HCT116 (cell line): Measurements from ENCODE around the gene CRHR1. TPM values are rescaled to one million over a fixed set of nuclear protein-coding genes. Genes with fewer than 3 reads are reported as not detected.

Experiments used
- ATAC-seq: fragments of 200-7000 bp; cut with Tn5 transposase; 2 replicates; pipeline ENCODE4 v1.9.1; 2020; ENCODE audit warnings: mild to moderate bottlenecking, moderate library complexity
- BruUV-seq: library from RNA; stranded (reverse); fragments of 400-500 nt; replicated peaks from 2 replicates; lab custom pipeline; 2021; lab: Mats Ljungman, UMichigan
- CTCF ChIA-PET: fragments of 300-600 bp; sonication (Branson Sonifier 250); formaldehyde crosslinking; loops from one replicate; lab custom pipeline; 2021; ENCODE audit warnings: antibody characterized with exemption; lab: Charles Lee
- POLR2A ChIA-PET: fragments of 300-600, 350-600 bp; sonication (Branson Sonifier 250); formaldehyde crosslinking; loops from one replicate; lab custom pipeline; 2021; ENCODE audit warnings: antibody characterized with exemption; lab: Charles Lee
- RAD21 ChIA-PET, 2 experiments: fragments of 300-600 bp; sonication (Branson Sonifier 250); formaldehyde crosslinking; loops; one replicate each; lab custom pipeline; 2023; ENCODE audit warnings: low total read pairs in 2 of 2; ENCODE audit not compliant: uncharacterized antibody in 2 of 2, unreplicated experiment in 2 of 2, low non-redundant PET in 1 of 2; lab: Charles Lee
- DNase-seq: peaks from one replicate; pipeline ENCODE4 v3.0.0-alpha.2; 2010; ENCODE audit warnings: low read depth, low spot score
- H2AFZ ChIP-seq: fragments of 200-600 bp; shearing (Covaris generic), sonication (generic); 2 replicates; pipeline ENCODE4 v1.6.1; 2017; ENCODE audit warnings: low read depth, mixed run types, mixed read lengths, antibody characterized with exemption, low read length; ENCODE audit not compliant: poor library complexity, severe bottlenecking
- H3K27ac ChIP-seq: 2 replicates; pipeline ENCODE4 v1.5.1; 2012; ENCODE audit warnings: low read depth, low read length
- H3K27me3 ChIP-seq: fragments of 200-600 bp; sonication (generic); 2 replicates; pipeline ENCODE4 v1.6.1; 2016; ENCODE audit warnings: mixed run types, low read length, mixed read lengths; ENCODE audit not compliant: insufficient read depth
- H3K36me3 ChIP-seq, 2 experiments: fragments of 200-500 bp in 1 of 2; fragments of 200-600 bp in 1 of 2; sonication (Bioruptor generic) in 1 of 2; sonication (generic) in 1 of 2; 2 replicates each; pipeline versions ENCODE4 v1.5.1 to v1.6.1; 2014 to 2016; ENCODE audit warnings: low read length in 2 of 2, inconsistent platforms in 1 of 2, mixed read lengths in 1 of 2, mixed run types in 1 of 2; ENCODE audit not compliant: insufficient read depth in 2 of 2, control insufficient read depth in 1 of 2
- H3K4me1 ChIP-seq, 2 experiments: fragments of 200-600 bp in 1 of 2; sonication (generic) in 1 of 2; 2 replicates each; pipeline versions ENCODE4 v1.5.1 to v1.6.1; 2012 to 2017; ENCODE audit warnings: low read length in 2 of 2, inconsistent platforms in 1 of 2, mild to moderate bottlenecking in 1 of 2, mixed read lengths in 1 of 2, mixed run types in 1 of 2, moderate library complexity in 1 of 2; ENCODE audit not compliant: insufficient read depth in 2 of 2, control insufficient read depth in 1 of 2
- H3K4me2 ChIP-seq: fragments of 200-600 bp; sonication (generic); 2 replicates; pipeline ENCODE4 v1.6.1; 2017; ENCODE audit warnings: mixed run types, low read length, mixed read lengths
- H3K4me3 ChIP-seq, 2 experiments: fragments of 200-600 bp in 1 of 2; sonication (generic) in 1 of 2; replicated peaks in 1 of 2; 2 replicates each; pipeline ENCODE4 v1.5.1; 2011 to 2016; ENCODE audit warnings: low read length in 2 of 2, control low read depth in 1 of 2, low read depth in 1 of 2, mild to moderate bottlenecking in 1 of 2, mixed read lengths in 1 of 2, mixed run types in 1 of 2
- H3K79me2 ChIP-seq: fragments of 200-600 bp; sonication (generic); 2 replicates; pipeline ENCODE4 v1.6.1; 2017; ENCODE audit warnings: mild to moderate bottlenecking, mixed run types, low read length, moderate library complexity, mixed read lengths; ENCODE audit not compliant: insufficient read depth
- H3K9ac ChIP-seq: fragments of 200-600 bp; sonication (generic); 2 replicates; pipeline ENCODE4 v1.6.1; 2016; ENCODE audit warnings: low read length, mixed read lengths
- H3K9me2 ChIP-seq: fragments of 200-600 bp; sonication (generic), shearing (Covaris generic); 2 replicates; pipeline ENCODE4 v1.6.1; 2017; ENCODE audit warnings: mixed run types, mild to moderate bottlenecking, moderate library complexity; ENCODE audit not compliant: insufficient read depth
- H3K9me3 ChIP-seq, 2 experiments: fragments of 200-500 bp in 1 of 2; fragments of 200-600 bp in 1 of 2; sonication (Bioruptor generic) in 1 of 2; sonication (generic) in 1 of 2; 2 replicates each; pipeline ENCODE4 v1.6.1; 2014 to 2017; ENCODE audit warnings: low read length in 2 of 2, mixed read lengths in 2 of 2, inconsistent platforms in 1 of 2, low read depth in 1 of 2, mild to moderate bottlenecking in 1 of 2, mixed run types in 1 of 2, moderate library complexity in 1 of 2; ENCODE audit not compliant: control insufficient read depth in 1 of 2, insufficient read depth in 1 of 2
- H4K20me1 ChIP-seq: fragments of 200-600 bp; sonication (generic), shearing (Covaris generic); 2 replicates; pipeline ENCODE4 v1.6.1; 2017; ENCODE audit warnings: mixed run types, mild to moderate bottlenecking, moderate library complexity; ENCODE audit not compliant: insufficient read depth
- CBX3 ChIP-seq: IDR thresholded peaks from 2 replicates; pipeline ENCODE4 v1.6.1; 2012; ENCODE audit warnings: low read depth
- CTCF ChIP-seq, 3 experiments: fragments of 200-600 bp in 1 of 3; sonication (generic) in 1 of 3; IDR thresholded peaks in 2 of 3; conservative IDR thresholded peaks in 1 of 3; 2 replicates each; pipeline ENCODE4 v1.5.1; 2012 to 2017; ENCODE audit warnings: low read depth in 2 of 3, low read length in 2 of 3, antibody characterized with exemption in 1 of 3, borderline replicate concordance in 1 of 3, control low read depth in 1 of 3, mild to moderate bottlenecking in 1 of 3, mixed read lengths in 1 of 3, mixed run types in 1 of 3, moderate library complexity in 1 of 3; ENCODE audit not compliant: insufficient read depth in 1 of 3
- EZH2 ChIP-seq: fragments of 200-600 bp; sonication (generic); IDR thresholded peaks from 2 replicates; pipeline ENCODE4 v1.6.1; 2017; ENCODE audit warnings: antibody characterized with exemption, mixed run types
- FOSL1 ChIP-seq: IDR thresholded peaks from 2 replicates; pipeline ENCODE4 v1.6.1; 2012; ENCODE audit warnings: low read depth
- POLR2A ChIP-seq: IDR thresholded peaks from 2 replicates; pipeline ENCODE4 v1.7.0; 2011; ENCODE audit warnings: borderline replicate concordance; ENCODE audit not compliant: insufficient read depth, insufficient read length; ENCODE audit errors: extremely low read depth
- POLR2AphosphoS5 ChIP-seq: IDR thresholded peaks from 2 replicates; pipeline ENCODE4 v1.6.1; 2011; ENCODE audit warnings: mild to moderate bottlenecking, low read depth, low read length, moderate library complexity
- RAD21 ChIP-seq: IDR thresholded peaks from 2 replicates; pipeline ENCODE4 v1.6.1; 2012; ENCODE audit warnings: low read depth, mild to moderate bottlenecking
- REST ChIP-seq: IDR thresholded peaks from 2 replicates; pipeline ENCODE4 v1.6.1; 2012; ENCODE audit warnings: low read depth
- SIN3A ChIP-seq: IDR thresholded peaks from 2 replicates; pipeline ENCODE4 v1.6.1; 2012; ENCODE audit warnings: low read depth
- SRF ChIP-seq: IDR thresholded peaks from 2 replicates; pipeline ENCODE4 v1.6.1; 2012; ENCODE audit warnings: low read depth
- TCF7L2 ChIP-seq: IDR thresholded peaks from 2 replicates; pipeline ENCODE4 v1.7.0; 2011; ENCODE audit warnings: borderline replicate concordance, inconsistent platforms; ENCODE audit not compliant: insufficient read depth, insufficient read length; ENCODE audit errors: extremely low read depth
- ZBTB33 ChIP-seq: IDR thresholded peaks from 2 replicates; pipeline ENCODE4 v1.6.1; 2011; ENCODE audit warnings: mild to moderate bottlenecking, low read length, moderate library complexity; ENCODE audit not compliant: insufficient replicate concordance; ENCODE audit errors: extremely low read depth
- ZFX ChIP-seq: fragments of 450-650 bp; IDR thresholded peaks from 2 replicates; pipeline ENCODE4 v1.6.1; 2017
- intact Hi-C: fragments of 100-400 bp; cut with micrococcal nuclease; formaldehyde crosslinking; loops from 2 replicates; pipeline ENCODE4 v1.10.0; 2022
- total RNA-seq: library from RNA; stranded (reverse); gene quantifications from one replicate; pipeline ENCODE4 v1.2.1, GENCODE V29; 2021; ENCODE audit not compliant: unreplicated experiment

CRHR1 gene
- total RNA-seq, 1 experiment from 2014 or later = 0.12 TPM

DNA sequence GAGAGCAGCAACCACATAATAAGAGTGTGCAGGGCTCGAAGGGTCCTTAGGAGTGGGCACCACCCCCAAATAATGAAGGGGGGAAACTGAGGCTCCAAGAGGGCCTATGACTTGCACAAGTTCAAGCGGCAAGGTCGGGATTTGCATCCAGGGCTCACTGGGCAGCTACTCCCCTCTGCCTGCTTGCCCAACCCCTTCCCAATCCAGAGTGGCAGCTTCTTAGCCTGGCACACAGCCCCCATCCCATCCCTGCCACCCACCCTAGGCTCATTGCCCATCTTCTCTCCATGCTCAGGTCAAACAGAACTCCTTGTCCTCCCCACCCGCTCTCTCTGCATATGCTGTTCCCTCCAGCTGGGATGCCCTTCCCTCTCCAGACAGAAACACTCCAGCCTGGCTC lies 63.0 kb downstream of the CRHR1 start:
- H3K9ac ChIP-seq = no peak overlapping the region
- ChIA-PET RAD21 (no interaction called here), POLR2A (no interaction called here), CTCF (interaction anchor here (1.6 kb wide), 1 partner anchor 11 kb away, joined by 5 read pairs; no protein-coding TSS in a partner anchor)
- no peak overlapping the region for H2AFZ ChIP-seq
- H3K4me1 ChIP-seq = peaks cover 0 to 3% of the 10 kb centered on the region in 2 experiments; a peak in 2 of 4 replicates
- no peak overlapping the region for H3K4me3 ChIP-seq
- intact Hi-C loops = no loop called here
- H3K4me2 ChIP-seq = no peak overlapping the region
- H3K79me2 ChIP-seq = no peaks in the 10 kb centered on the region
- no peaks in the 10 kb centered on the region for H3K9me2 ChIP-seq
- TF ChIP-seq POLR2AphosphoS5 = no peak
- TF ChIP-seq RAD21 = no peak
- TF ChIP-seq POLR2A = no peak
- no peak for TF ChIP-seq FOSL1
- TF ChIP-seq ZBTB33 = no peak
- TF ChIP-seq CTCF (IDR thresholded peaks at IDR 0.05 in 2 of 3, conservative IDR thresholded peaks at IDR 0.05 in 1 of 3; ENCODE audit: borderline replicate concordance in 1 of 3, insufficient read depth in 1 of 3, low read depth in 2 of 3, low read length in 2 of 3) = no peak
- TF ChIP-seq SRF = no peak
- no peak for TF ChIP-seq CBX3
- TF ChIP-seq TCF7L2 = no peak
- TF ChIP-seq SIN3A = no peak
- no peak for TF ChIP-seq ZFX
- no peak for TF ChIP-seq EZH2
- no peak for TF ChIP-seq REST
- ATAC-seq = no peak
- H4K20me1 ChIP-seq = no peaks in the 10 kb centered on the region
- no peak overlapping the region for H3K27ac ChIP-seq
- no peaks in the 10 kb centered on the region for H3K9me3 ChIP-seq
- no TSS peak for BruUV-seq
- H3K27me3 ChIP-seq = no peaks in the 10 kb centered on the region
- no peak for DNase-seq
- no peaks in the 10 kb centered on the region for H3K36me3 ChIP-seq
